Liver (tissue), 9 donors: ENCODE results near the gene CACNA1E. TPM values are rescaled to one million over a fixed set of nuclear protein-coding genes. Genes with fewer than 3 reads are reported as not detected.

Source experiments
- DNase-seq: peaks from one replicate; pipeline ENCODE4 v3.0.0-alpha.2; 2017; ENCODE audit warnings: low spot score
- H3K27ac ChIP-seq, 2 donors: one replicate each; pipeline ENCODE4 v1.7.0; 2013; ENCODE audit warnings: inconsistent platforms in 2 of 2, low read length in 2 of 2, control low read depth in 1 of 2, low read depth in 1 of 2, mild to moderate bottlenecking in 1 of 2
- H3K27me3 ChIP-seq, 4 donors: one replicate each; pipeline versions ENCODE4 v1.6.1 to v1.7.0; 2013; ENCODE audit warnings: low read length in 3 of 4, inconsistent platforms in 1 of 4, mild to moderate bottlenecking in 1 of 4, moderate library complexity in 1 of 4; ENCODE audit not compliant: control insufficient read depth in 4 of 4, insufficient read depth in 4 of 4
- H3K36me3 ChIP-seq, 4 donors: one replicate each; pipeline versions ENCODE4 v1.6.1 to v1.7.0; 2013; ENCODE audit warnings: low read length in 3 of 4, mild to moderate bottlenecking in 3 of 4, low read depth in 1 of 4, moderate library complexity in 1 of 4; ENCODE audit not compliant: control insufficient read depth in 4 of 4, insufficient read depth in 3 of 4
- H3K4me1 ChIP-seq, 4 donors: one replicate each; pipeline versions ENCODE4 v1.6.1 to v1.7.0; 2013; ENCODE audit warnings: low read length in 3 of 4, mild to moderate bottlenecking in 3 of 4, moderate library complexity in 1 of 4; ENCODE audit not compliant: control insufficient read depth in 4 of 4, insufficient read depth in 4 of 4
- H3K4me3 ChIP-seq, 3 donors: one replicate each; pipeline versions ENCODE4 v1.6.1 to v1.7.0; 2013; ENCODE audit warnings: low read length in 3 of 3, control low read depth in 1 of 3, low read depth in 1 of 3, mild to moderate bottlenecking in 1 of 3
- H3K9ac ChIP-seq, 2 donors: one replicate each; pipeline ENCODE4 v1.7.0; 2013; ENCODE audit warnings: low read length in 2 of 2, mild to moderate bottlenecking in 2 of 2, moderate library complexity in 2 of 2, control low read depth in 1 of 2, low read depth in 1 of 2
- H3K9me3 ChIP-seq, 4 donors: one replicate each; pipeline versions ENCODE4 v1.6.1 to v1.7.0; 2013; ENCODE audit warnings: low read length in 3 of 4; ENCODE audit not compliant: control insufficient read depth in 4 of 4
- ATF3 ChIP-seq: IDR thresholded peaks from 2 replicates; pipeline ENCODE4 v1.6.1; 2016; ENCODE audit warnings: antibody characterized with exemption
- FOXA1 ChIP-seq: IDR thresholded peaks from 2 replicates; pipeline ENCODE4 v1.6.1; 2016; ENCODE audit warnings: antibody characterized with exemption
- FOXA2 ChIP-seq: IDR thresholded peaks from 2 replicates; pipeline ENCODE4 v1.6.1; 2016; ENCODE audit warnings: antibody characterized with exemption
- HNF4A ChIP-seq, 2 donors: conservative IDR thresholded peaks; 2 replicates each; pipeline ENCODE4 v1.6.1; 2016; ENCODE audit warnings: antibody characterized with exemption in 2 of 2, mild to moderate bottlenecking in 2 of 2
- HNF4G ChIP-seq: IDR thresholded peaks from 2 replicates; pipeline ENCODE4 v1.6.1; 2016; ENCODE audit warnings: antibody characterized with exemption
- JUND ChIP-seq, 2 donors: IDR thresholded peaks; 2 replicates each; pipeline ENCODE4 v1.6.1; 2016; ENCODE audit warnings: antibody characterized with exemption in 2 of 2
- MAX ChIP-seq: IDR thresholded peaks from 2 replicates; pipeline ENCODE4 v1.6.1; 2016; ENCODE audit warnings: antibody characterized with exemption
- NR2F2 ChIP-seq: IDR thresholded peaks from 2 replicates; pipeline ENCODE4 v1.6.1; 2016; ENCODE audit warnings: antibody characterized with exemption
- RAD21 ChIP-seq, 2 donors: IDR thresholded peaks; 2 replicates each; pipeline ENCODE4 v1.6.1; 2016; ENCODE audit warnings: antibody characterized with exemption in 2 of 2, mild to moderate bottlenecking in 2 of 2
- REST ChIP-seq: IDR thresholded peaks from 2 replicates; pipeline ENCODE4 v1.6.1; 2016; ENCODE audit warnings: antibody characterized with exemption, mild to moderate bottlenecking
- SP1 ChIP-seq: IDR thresholded peaks from 2 replicates; pipeline ENCODE4 v1.6.1; 2018; ENCODE audit warnings: antibody characterized with exemption, mild to moderate bottlenecking
- TAF1 ChIP-seq: conservative IDR thresholded peaks from 2 replicates; pipeline ENCODE4 v1.6.1; 2016; ENCODE audit warnings: antibody characterized with exemption, mild to moderate bottlenecking
- ZBTB33 ChIP-seq: IDR thresholded peaks from 2 replicates; pipeline ENCODE4 v1.6.1; 2016; ENCODE audit warnings: antibody characterized with exemption
- WGBS: extraction: QIAGEN DNeasy Blood & Tissue Kit; methylation state at CpG from one replicate; pipeline ENCODE4 v1.1.7; 2013; 5-methylcytosine and 5-hydroxymethylcytosine counted together
- polyA plus RNA-seq, 2 donors: library from polyadenylated mRNA; stranded (reverse) in 1 of 2; unstranded in 1 of 2; fragments of 200-250 nt in 1 of 2; fragments of >200 nt in 1 of 2; fragmentation: Nextera tagmentation in 1 of 2; extraction: Ambion mirVana in 1 of 2; gene quantifications; one replicate each; pipeline versions ENCODE4 v1.2.1 to v1.2.3, GENCODE V29; 2013 to 2015
- total RNA-seq, 2 donors: library from RNA; depleted of rRNA; stranded (reverse); fragments of >200 nt; gene quantifications; one replicate each; pipeline ENCODE4 v1.2.3, GENCODE V29; 2014
- donor health status: healthy.
- donor health status: healthy.
- donor health status: healthy.
- donor health status: healthy.
- donor health status: healthy.

CACNA1E gene
- total and polyA plus RNA-seq, 4 donors: under 0.01 to 0.08 (median 0.01) TPM; not detected in 1

- no peak overlapping the region for H3K4me3 ChIP-seq
- H3K4me1 ChIP-seq: peaks cover 0 to 2% (median 0%) of the 10 kb centered on the region in 4 donors
- H3K36me3 ChIP-seq: no peaks in the 10 kb centered on the region
- TF ChIP-seq TAF1 (no peak), HNF4G (no peak), JUND (IDR thresholded peaks at IDR 0.05) (no peak), SP1 (no peak), RAD21 (IDR thresholded peaks at IDR 0.05) (no peak), MAX (no peak)
- H3K9ac ChIP-seq: no peak overlapping the region
- 79% methylated on average over 2 of the region's 2 CpGs for WGBS
- H3K27ac ChIP-seq: no peak overlapping the region
- no peaks in the 10 kb centered on the region for H3K9me3 ChIP-seq
- DNase-seq: no peak
- peaks cover 0 to 8% (median 2%) of the 10 kb centered on the region in 4 donors for H3K27me3 ChIP-seq
Observed at GRCh38 chr1:181789395-181789794, 306.1 kb downstream of the CACNA1E start.

- Histone ChIP-seq H3K9me3 (peaks cover 0 to 4% (median 0%) of the 10 kb centered on the region in 4 donors), H3K4me1 (no peaks in the 10 kb centered on the region), H3K27me3 (peaks cover 0 to 12% (median 2%) of the 10 kb centered on the region in 4 donors), H3K27ac (no peak overlapping the region), H3K9ac (no peak overlapping the region), H3K4me3 (no peak overlapping the region), H3K36me3 (no peaks in the 10 kb centered on the region)
- 64% methylated on average over 6 of the region's 6 CpGs for WGBS
- TF ChIP-seq TAF1 (no peak), REST (no peak), JUND (IDR thresholded peaks at IDR 0.05) (no peak), NR2F2 (no peak), MAX (no peak), ATF3 (no peak), FOXA1 (no peak), ZBTB33 (no peak), FOXA2 (no peak), HNF4A (conservative IDR thresholded peaks at IDR 0.05) (no peak), HNF4G (no peak)
- no peak for DNase-seq
Observed at GRCh38 chr1:181791721-181792120, 308.4 kb downstream of the CACNA1E start.
